Stomach smooth muscle (tissue), 2 donors: Measurements from ENCODE around the gene SOWAHA.
"Not testable (repeated sequence)": the region's sequence is repeated elsewhere in the genome, so short reads cannot be mapped to it uniquely, and the experiment has no call there.

Experiments used
- H3K27ac ChIP-seq: one replicate; pipeline ENCODE4 v1.7.0; 2013; ENCODE audit warnings: mild to moderate bottlenecking, low read length, inconsistent platforms
- H3K27me3 ChIP-seq, 2 donors: one replicate each; pipeline ENCODE4 v1.7.0; 2013; ENCODE audit warnings: low read length in 2 of 2; ENCODE audit not compliant: insufficient read depth in 2 of 2, control insufficient read depth in 1 of 2
- H3K36me3 ChIP-seq, 2 donors: one replicate each; pipeline ENCODE4 v1.7.0; 2013; ENCODE audit warnings: low read length in 2 of 2; ENCODE audit not compliant: control insufficient read depth in 2 of 2, insufficient read depth in 2 of 2
- H3K4me1 ChIP-seq: one replicate; pipeline ENCODE4 v1.7.0; 2013; ENCODE audit warnings: low read length; ENCODE audit not compliant: control insufficient read depth, insufficient read depth
- H3K4me3 ChIP-seq, 2 donors: one replicate each; pipeline ENCODE4 v1.7.0; 2013; ENCODE audit warnings: low read length in 2 of 2
- H3K9ac ChIP-seq, 2 donors: one replicate each; pipeline ENCODE4 v1.7.0; 2013; ENCODE audit warnings: low read length in 2 of 2, mild to moderate bottlenecking in 1 of 2
- H3K9me3 ChIP-seq, 2 donors: one replicate each; pipeline ENCODE4 v1.7.0; 2013; ENCODE audit warnings: low read length in 2 of 2; ENCODE audit not compliant: control insufficient read depth in 2 of 2
- donor health status: healthy.
- donor health status: Pancreatic carcinoma.

Gene SOWAHA

GRCh38 chr5:132854992-132855391 lies 41.9 kb downstream of the SOWAHA start:
- not testable (repeated sequence) for H3K4me1 ChIP-seq, H3K9ac ChIP-seq, H3K36me3 ChIP-seq, H3K4me3 ChIP-seq, H3K27me3 ChIP-seq, H3K9me3 ChIP-seq, H3K27ac ChIP-seq

GRCh38 chr5:132856011-132856410 lies 42.9 kb downstream of the SOWAHA start:
- Histone ChIP-seq H3K36me3 (no peaks in the 10 kb centered on the region), H3K9me3 (no peaks in the 10 kb centered on the region), H3K9ac (no peak overlapping the region), H3K4me1 (no peaks in the 10 kb centered on the region), H3K4me3 (no peak overlapping the region), H3K27ac (no peak overlapping the region), H3K27me3 (no peaks in the 10 kb centered on the region)

- no peak overlapping the region for H3K27ac ChIP-seq
- H3K4me3 ChIP-seq, result no peak overlapping the region
- H3K9me3 ChIP-seq, result no peaks in the 10 kb centered on the region
- H3K9ac ChIP-seq, result no peak overlapping the region
- no peaks in the 10 kb centered on the region for H3K27me3 ChIP-seq
- no peaks in the 10 kb centered on the region for H3K36me3 ChIP-seq
- no peaks in the 10 kb centered on the region for H3K4me1 ChIP-seq
These were observed 46.9 kb downstream of the SOWAHA start for GRCh38 chr5:132859889-132860437.

- Histone ChIP-seq H3K36me3 (no peaks in the 10 kb centered on the region), H3K9ac (no peak overlapping the region), H3K9me3 (no peaks in the 10 kb centered on the region), H3K4me3 (no peak overlapping the region), H3K4me1 (peaks cover 3% of the 10 kb centered on the region), H3K27ac (no peak overlapping the region), H3K27me3 (no peaks in the 10 kb centered on the region)
These were observed 47.6 kb downstream of the SOWAHA start for GRCh38 chr5:132860742-132861141.

GRCh38 chr5:132865668-132866341 lies 52.7 kb downstream of the SOWAHA start:
- H3K36me3 ChIP-seq, result peaks cover 3 to 20% of the 10 kb centered on the region in 2 donors
- H3K4me1 ChIP-seq, result peaks cover 16% of the 10 kb centered on the region
- H3K27me3 ChIP-seq, result no peaks in the 10 kb centered on the region
- peak overlapping the region; percentile 66 to 92 for H3K4me3 ChIP-seq
- no peaks in the 10 kb centered on the region for H3K9me3 ChIP-seq
- peak overlapping the region; percentile 75 to 93 for H3K9ac ChIP-seq
- peak overlapping the region; percentile 94 for H3K27ac ChIP-seq
